AG04450 (cell line): ENCODE measurements around the gene PILRA. TPM values are rescaled to one million over a fixed set of nuclear protein-coding genes. Genes with fewer than 3 reads are reported as not detected.
"Not testable (repeated sequence)": the region's sequence is repeated elsewhere in the genome, so short reads cannot be mapped to it uniquely, and the experiment has no call there.

Experiments
- CTCF ChIA-PET: fragments of 300-600, 350-600 bp; formaldehyde crosslinking; extraction: SDS; loops from one replicate; lab custom pipeline; 2022; ENCODE audit warnings: antibody characterized with exemption, inconsistent platforms; lab: Charles Lee
- POLR2A ChIA-PET: fragments of 350-600 bp; formaldehyde crosslinking; extraction: SDS; loops from one replicate; lab custom pipeline; 2021; ENCODE audit warnings: antibody characterized with exemption, inconsistent platforms; lab: Yijun Ruan, JAX
- DNase-seq: peaks from one replicate; pipeline ENCODE4 v3.0.0-alpha.2; 2011; ENCODE audit warnings: low read depth, low spot score
- H3K27ac ChIP-seq: one replicate; pipeline ENCODE4 v1.5.1; 2012; ENCODE audit warnings: low read depth, low read length, control low read depth
- H3K27me3 ChIP-seq: one replicate; pipeline ENCODE4 v1.6.0; 2012; ENCODE audit warnings: low read length; ENCODE audit not compliant: control insufficient read depth, insufficient read depth
- H3K4me3 ChIP-seq: 2 replicates; pipeline ENCODE4 v1.5.1; 2011; ENCODE audit warnings: mild to moderate bottlenecking, low read depth, low read length, control low read depth
- H3K9me3 ChIP-seq: 2 replicates; pipeline ENCODE4 v1.5.1; 2012; ENCODE audit warnings: low read length; ENCODE audit not compliant: control insufficient read depth, insufficient read depth
- CTCF ChIP-seq: IDR thresholded peaks from 2 replicates; pipeline ENCODE4 v1.5.1; 2011; ENCODE audit warnings: low read depth, low read length, control low read depth, inconsistent platforms
- polyA plus RNA-seq: library from polyadenylated mRNA; depleted of rRNA; stranded (reverse); fragments of >200 nt; gene quantifications from 2 replicates; pipeline ENCODE4 v1.2.3, GENCODE V29; 2011

The PILRA gene
- polyA plus RNA-seq, 1 experiment, result 0.30 TPM

GRCh38 chr7:100370303-100370702 is 3.0 kb upstream of the PILRA start:
- Histone ChIP-seq H3K4me3 (no peak overlapping the region), H3K27me3 (no peaks in the 10 kb centered on the region), H3K9me3 (no peaks in the 10 kb centered on the region), H3K27ac (no peak overlapping the region)
- no peak for DNase-seq
- CTCF ChIA-PET, result no interaction called here
- POLR2A ChIA-PET, result no interaction called here
- TF ChIP-seq CTCF, result no peak

GRCh38 chr7:100370746-100371145 is 2.5 kb upstream of the PILRA start:
- POLR2A ChIA-PET, result no interaction called here
- no peak overlapping the region for H3K4me3 ChIP-seq
- H3K27me3 ChIP-seq, result no peaks in the 10 kb centered on the region
- no peaks in the 10 kb centered on the region for H3K9me3 ChIP-seq
- H3K27ac ChIP-seq, result no peak overlapping the region
- no peak for TF ChIP-seq CTCF
- CTCF ChIA-PET, result no interaction called here
- no peak for DNase-seq

GRCh38 chr7:100371561-100372171 is 1.6 kb upstream of the PILRA start:
- H3K27me3 ChIP-seq, result no peaks in the 10 kb centered on the region
- ChIA-PET POLR2A (no interaction called here), CTCF (no interaction called here)
- DNase-seq, result no peak
- H3K4me3 ChIP-seq, result no peak overlapping the region
- no peak overlapping the region for H3K27ac ChIP-seq
- H3K9me3 ChIP-seq, result no peaks in the 10 kb centered on the region
- TF ChIP-seq CTCF, result no peak

GRCh38 chr7:100372256-100372655 is 1.0 kb upstream of the PILRA start:
- no peak for TF ChIP-seq CTCF
- H3K27ac ChIP-seq, result no peak overlapping the region
- no peaks in the 10 kb centered on the region for H3K27me3 ChIP-seq
- H3K4me3 ChIP-seq, result no peak overlapping the region
- ChIA-PET CTCF (no interaction called here), POLR2A (no interaction called here)
- DNase-seq, result peak; percentile 15
- no peaks in the 10 kb centered on the region for H3K9me3 ChIP-seq

- H3K4me3 ChIP-seq, result no peak overlapping the region
- ChIA-PET POLR2A (no interaction called here), CTCF (no interaction called here)
- H3K27ac ChIP-seq, result no peak overlapping the region
- no peak for TF ChIP-seq CTCF
- no peak for DNase-seq
- H3K9me3 ChIP-seq, result no peaks in the 10 kb centered on the region
- no peaks in the 10 kb centered on the region for H3K27me3 ChIP-seq
Measured at GRCh38 chr7:100372694-100373093, 593 bp upstream of the PILRA start.

GRCh38 chr7:100373870-100374598 is 747 bp downstream of the PILRA start:
- H3K27me3 ChIP-seq, DNase-seq, H3K9me3 ChIP-seq, H3K27ac ChIP-seq, H3K4me3 ChIP-seq, CTCF ChIA-PET: not testable (repeated sequence)
- POLR2A ChIA-PET, result interaction anchor here (0.6 to 0.7 kb wide), 2 partner anchors 43 to 105 kb away, joined by 3 to 8 read pairs; partner anchors contain the start of gene TSC22D4
